Measurements from ENCODE around the gene TMEM26.

Gene TMEM26

GRCh38 chr10:61458031-61458430 lies 4.8 kb upstream of the TMEM26 start:
- DNase-seq: no peak

DNA sequence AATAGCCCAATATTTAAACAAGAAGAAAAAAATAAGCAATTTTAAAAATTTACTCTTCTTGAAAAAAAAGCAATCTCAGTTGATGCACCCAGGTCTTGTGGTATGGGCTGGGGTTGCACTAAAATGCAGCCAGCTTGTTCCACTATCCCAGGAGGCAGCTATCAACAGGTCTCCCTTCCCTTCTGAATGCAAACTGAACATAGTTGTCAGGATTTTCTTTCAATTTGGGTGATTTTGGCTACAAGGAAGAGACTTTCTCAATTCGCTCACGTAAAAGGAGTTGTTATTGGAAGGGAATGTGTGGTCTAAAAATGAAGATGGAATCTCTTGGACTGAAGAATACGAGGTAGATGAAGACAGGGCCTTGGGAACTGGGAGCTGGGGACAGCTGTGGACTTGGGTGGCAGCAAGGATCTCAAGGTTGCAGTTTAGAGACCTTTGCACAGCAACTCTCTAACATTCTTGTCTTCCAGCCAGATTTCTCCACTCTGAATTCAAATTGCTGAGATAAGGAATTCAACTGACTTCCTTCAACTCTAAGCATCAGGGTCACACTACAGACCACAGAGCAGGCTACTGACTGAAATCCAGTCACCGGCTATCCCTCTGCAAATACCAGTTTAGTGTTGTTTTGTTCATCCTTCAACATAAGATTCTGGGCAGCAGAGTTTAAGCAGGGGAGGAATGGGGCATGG lies 3.1 kb upstream of the TMEM26 start:
- DNase-seq: no peak

DNA sequence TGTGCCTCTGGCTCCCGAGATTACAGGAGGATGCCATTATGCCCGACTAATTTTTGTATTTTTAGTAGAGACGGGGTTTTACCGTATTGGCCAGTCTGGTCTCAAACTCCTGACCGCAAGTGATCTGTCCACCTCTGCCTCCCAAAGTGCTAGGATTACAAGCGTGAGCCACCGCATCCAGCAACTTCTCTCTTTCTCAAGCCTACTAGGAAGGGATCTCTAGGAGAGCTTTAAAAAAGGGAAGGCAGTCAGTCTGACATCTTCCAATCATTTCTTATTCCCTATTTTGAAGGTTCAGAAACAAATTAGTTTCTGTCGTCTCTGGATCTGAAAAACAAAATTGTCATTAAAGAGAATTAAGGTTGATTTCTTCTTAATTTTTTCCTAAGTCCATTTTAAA lies 2.5 kb upstream of the TMEM26 start:
- DNase-seq: no peak

DNA sequence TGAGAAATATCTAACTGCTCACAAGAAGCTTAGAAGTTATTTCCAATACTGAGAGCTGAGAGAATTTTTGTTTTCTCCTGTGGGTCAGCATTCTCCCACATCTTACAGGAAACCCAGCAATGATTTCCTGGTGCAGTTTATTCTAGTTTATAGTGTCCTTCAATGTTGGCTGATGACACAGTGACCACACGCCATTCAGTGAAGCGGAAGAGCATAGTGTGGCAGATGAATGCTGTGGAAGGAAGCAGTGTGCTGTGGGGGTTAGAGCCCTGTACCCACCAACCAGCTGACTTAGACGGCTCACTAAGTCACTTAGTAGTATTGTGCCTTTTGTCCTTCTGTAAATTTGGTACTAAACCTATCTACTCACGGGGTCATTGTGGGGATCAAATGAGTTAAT lies 1.4 kb upstream of the TMEM26 start:
- DNase-seq: no peak

- no peak for DNase-seq
These were observed 980 bp downstream of the TMEM26 start for GRCh38 chr10:61452151-61452651.

DNA sequence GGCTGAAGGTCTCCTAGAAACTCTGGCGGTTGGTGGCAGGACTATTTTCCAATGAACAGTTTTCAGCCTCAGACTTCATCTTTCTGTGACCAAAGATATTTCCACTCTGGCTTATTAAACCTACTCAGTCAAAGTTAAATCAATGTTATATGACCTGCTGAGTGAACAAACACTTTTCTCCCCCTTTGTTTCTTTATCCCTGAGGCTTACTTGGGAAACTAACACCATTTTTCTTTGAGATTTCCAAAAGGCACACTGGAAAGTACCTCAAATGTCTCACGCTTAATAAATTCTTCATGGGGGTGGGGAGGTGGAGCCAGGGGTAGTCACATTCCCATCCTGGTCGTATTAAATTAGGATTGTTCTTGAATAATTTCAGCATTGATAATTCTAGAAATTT lies 1.8 kb downstream of the TMEM26 start:
- no peak for DNase-seq

- DNase-seq: no peak
These were observed 4.2 kb downstream of the TMEM26 start for GRCh38 chr10:61448841-61449600.

DNA sequence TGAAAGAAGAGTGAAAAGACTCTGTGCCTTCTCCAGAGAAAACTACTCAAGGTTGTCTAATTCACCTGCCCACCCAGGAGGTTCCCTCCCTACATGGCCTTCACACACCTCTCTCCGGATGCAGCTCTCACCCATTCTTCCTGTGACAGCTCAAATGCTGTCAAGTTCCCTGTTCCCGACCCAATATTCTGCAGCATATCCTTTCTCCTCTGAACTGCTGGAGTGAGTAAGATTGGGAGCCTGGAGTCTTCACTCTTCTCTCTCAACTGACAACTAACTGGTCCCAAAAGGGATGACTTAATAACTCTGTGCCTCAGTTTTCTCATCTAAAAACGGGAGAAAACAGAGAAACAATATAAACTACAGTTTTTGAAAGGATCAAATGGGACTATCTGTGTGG lies 5.1 kb downstream of the TMEM26 start:
- no peak for DNase-seq

DNA sequence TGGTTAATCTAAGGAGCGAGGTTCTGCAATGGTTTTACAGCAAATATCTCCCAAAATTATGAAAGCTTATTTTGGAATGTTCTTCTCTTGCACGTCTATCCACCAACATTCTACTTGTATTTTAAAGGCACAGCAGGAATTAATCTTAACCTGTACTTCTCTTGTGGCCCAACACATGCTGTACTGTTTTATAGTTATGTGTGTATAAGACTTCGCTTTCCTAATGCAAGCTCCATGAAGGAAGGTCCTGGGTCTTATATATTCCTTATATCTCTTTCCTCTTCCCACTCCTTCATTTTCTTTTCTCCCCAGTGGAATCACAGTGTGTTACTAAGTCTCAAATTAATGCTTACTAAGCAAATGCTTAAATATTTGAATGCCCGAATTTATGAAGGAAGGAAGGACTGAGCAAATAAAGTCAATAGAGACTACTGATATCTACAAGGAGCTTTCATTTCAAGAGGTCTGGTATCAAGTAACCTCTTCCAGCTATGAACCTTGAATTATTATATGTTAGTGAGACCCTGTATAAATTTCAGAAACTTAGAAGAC lies 14.0 kb downstream of the TMEM26 start:
- no peak for DNase-seq

- DNase-seq: no peak
These were observed 14.8 kb downstream of the TMEM26 start for GRCh38 chr10:61438141-61438988.

DNA sequence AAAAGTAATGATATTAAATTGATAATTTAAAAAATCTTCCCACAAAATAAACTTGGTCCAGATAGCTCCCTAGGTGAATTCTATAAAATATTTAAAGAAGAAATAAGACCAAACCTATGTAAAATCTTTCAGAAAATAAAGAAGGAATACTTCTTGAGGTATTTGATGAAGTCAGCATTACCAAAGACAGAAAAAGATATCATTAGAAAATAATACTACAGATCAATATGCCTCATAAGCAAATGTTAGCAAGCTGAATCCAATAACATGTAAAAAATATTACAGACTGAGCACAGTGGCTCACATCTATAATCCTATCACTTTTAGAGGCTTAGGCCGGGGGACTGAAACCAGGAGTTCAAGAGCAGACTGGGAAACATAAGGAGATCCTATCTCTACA lies 30.0 kb downstream of the TMEM26 start:
- DNase-seq: no peak

DNA sequence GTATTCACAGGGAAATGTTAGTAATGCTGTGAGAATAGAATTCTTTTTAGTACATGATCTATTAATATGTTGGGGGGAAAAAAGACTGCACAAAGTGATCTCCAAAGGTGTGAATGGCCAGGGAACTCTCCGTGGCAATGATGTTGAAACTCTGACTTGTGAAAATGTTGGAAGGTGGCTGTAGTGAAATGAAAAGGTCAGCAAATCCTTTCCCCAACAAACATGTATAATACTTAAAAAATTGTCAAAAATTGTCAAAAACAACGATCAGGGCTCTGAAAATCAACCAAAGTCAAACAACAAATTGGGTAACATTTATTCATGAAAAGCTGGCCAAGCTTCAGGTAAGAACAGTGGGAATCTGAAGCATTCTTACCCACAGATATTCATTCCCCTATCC lies 35.5 kb downstream of the TMEM26 start:
- no peak for DNase-seq

DNA sequence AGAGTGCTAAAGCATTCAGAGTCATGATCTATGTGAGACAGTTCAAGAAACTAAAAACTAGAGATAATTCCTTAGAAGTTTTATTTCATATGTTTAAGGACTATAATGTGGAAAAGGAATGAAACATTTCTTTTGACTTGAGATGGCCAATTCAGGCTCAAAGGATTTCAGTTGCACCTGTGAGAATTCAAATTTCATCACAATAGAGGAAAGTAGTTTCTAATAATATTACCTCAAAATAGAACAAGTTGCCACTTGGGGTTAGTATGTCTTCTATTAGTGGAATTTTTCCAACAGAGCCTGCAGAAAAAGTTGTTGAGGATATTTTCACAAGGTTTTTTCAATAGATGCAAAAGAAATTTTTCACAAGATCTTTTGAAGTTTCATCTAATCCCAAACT lies 37.4 kb downstream of the TMEM26 start:
- no peak for DNase-seq

GRCh38 chr10:61411706-61412105 lies 41.5 kb downstream of the TMEM26 start:
- DNase-seq: no peak

- no peak for DNase-seq
These were observed 42.7 kb downstream of the TMEM26 start for GRCh38 chr10:61410353-61411070.

- DNase-seq: no peak
These were observed 44.0 kb downstream of the TMEM26 start for GRCh38 chr10:61409157-61409556.

DNA sequence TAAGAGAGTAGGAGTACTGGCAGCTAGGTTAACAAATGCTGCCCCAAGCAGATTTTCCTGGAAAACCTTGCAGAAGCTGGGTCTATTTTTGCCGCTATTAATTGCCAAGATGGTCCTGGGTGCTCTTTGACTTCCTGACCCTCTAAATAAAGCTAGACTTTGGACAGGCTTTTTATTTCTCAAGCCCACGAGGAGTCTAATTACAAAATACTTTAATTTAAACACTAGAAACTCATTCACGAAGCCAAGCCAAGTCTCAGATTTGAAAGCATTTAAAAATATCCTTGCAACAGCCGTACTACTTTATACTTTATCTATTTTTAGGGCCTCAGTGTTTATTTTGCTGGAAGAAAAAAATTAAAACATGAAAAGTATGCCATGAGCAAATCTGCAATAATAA lies 45.1 kb downstream of the TMEM26 start:
- DNase-seq: no peak

- DNase-seq: no peak
These were observed 46.4 kb downstream of the TMEM26 start for GRCh38 chr10:61406736-61407135.

DNA sequence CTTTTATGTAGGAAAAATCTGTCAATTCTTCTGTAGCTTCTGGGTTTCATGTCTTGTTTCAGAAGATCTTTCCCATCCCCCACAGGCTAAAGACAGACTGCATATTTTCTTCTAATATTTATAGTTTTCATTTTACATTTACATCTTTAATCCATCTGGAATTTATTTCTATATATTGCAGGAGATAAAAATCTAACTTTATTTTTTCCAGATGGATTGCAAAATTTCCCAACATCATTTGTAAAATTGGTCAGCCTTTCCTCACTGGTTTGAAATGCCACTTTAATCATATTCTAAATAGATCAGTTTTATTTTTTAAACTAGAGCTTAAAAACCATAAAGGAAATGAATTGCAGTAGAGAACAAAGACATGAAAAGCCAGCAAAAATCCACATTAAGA lies 46.9 kb downstream of the TMEM26 start:
- no peak for DNase-seq

- no peak for DNase-seq
These were observed 48.4 kb downstream of the TMEM26 start for GRCh38 chr10:61404751-61405150.

DNA sequence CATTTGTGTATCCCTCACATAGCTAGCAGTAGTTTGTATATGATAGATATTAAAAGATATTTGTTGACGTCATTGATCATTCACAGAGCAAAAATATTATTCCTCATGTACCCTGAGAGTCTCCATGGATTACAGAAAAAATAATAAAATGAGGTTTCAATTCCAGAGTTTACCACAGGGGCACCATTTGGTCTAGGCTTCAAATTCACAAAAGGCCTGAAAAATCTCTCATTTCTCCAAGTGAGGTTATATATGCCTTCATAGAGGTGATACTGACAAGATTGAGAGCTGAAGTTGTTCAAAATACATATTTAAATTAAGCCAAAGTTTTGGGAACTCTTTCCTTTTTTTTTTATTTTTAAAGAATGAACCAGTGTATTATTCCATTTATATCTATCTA lies 52.7 kb downstream of the TMEM26 start:
- no peak for DNase-seq

GRCh38 chr10:61399406-61399805 lies 53.8 kb downstream of the TMEM26 start:
- DNase-seq: no peak
